G401 (cell line): ENCODE measurements around the gene HNRNPUL1. TPM values are rescaled to one million over a fixed set of nuclear protein-coding genes. Genes with fewer than 3 reads are reported as not detected.

ENCODE experiments used
- total RNA-seq: library from RNA; depleted of rRNA; stranded (reverse); fragments of >200 nt; shearing (Covaris generic); gene quantifications from 2 replicates; pipeline ENCODE4 v1.2.3, GENCODE V29; 2014; rRNA removed

Gene HNRNPUL1
- total RNA-seq, 1 experiment from 2014 or later = 116 TPM

Other genes starting within 250 kb of the HNRNPUL1 start
- not detected in 2 replicates for gene CYP2A13, start 175.9 kb upstream of the HNRNPUL1 start, total RNA-seq
- not detected in 2 replicates for gene CYP2F1, start 149.9 kb upstream of the HNRNPUL1 start, total RNA-seq
- not detected in 2 replicates for gene CYP2S1, start 71.2 kb upstream of the HNRNPUL1 start, total RNA-seq
- gene AXL, start 45.1 kb upstream of the HNRNPUL1 start, total RNA-seq = 21.0 and 22.4 TPM in 2 replicates
- gene CCDC97, start 45.8 kb downstream of the HNRNPUL1 start, total RNA-seq = 9.3 and 12.3 TPM in 2 replicates
- 5.7 and 10.1 TPM in 2 replicates for gene TGFB1, start 89.5 kb downstream of the HNRNPUL1 start, total RNA-seq
- gene B9D2, start 99.8 kb downstream of the HNRNPUL1 start, total RNA-seq = 11.1 and 18.4 TPM in 2 replicates
- 0.25 and 1.2 TPM in 2 replicates for gene TMEM91, start 112.2 kb downstream of the HNRNPUL1 start, total RNA-seq
- gene EXOSC5, start 133.0 kb downstream of the HNRNPUL1 start, total RNA-seq = 57.0 and 71.8 TPM in 2 replicates
- gene BCKDHA, start 133.4 kb downstream of the HNRNPUL1 start, total RNA-seq = 90.1 and 111 TPM in 2 replicates
- gene B3GNT8, start 163.0 kb downstream of the HNRNPUL1 start, total RNA-seq = not detected in 2 replicates
- gene DMAC2, start 175.5 kb downstream of the HNRNPUL1 start, total RNA-seq = 74.2 and 82.2 TPM in 2 replicates
- gene ERICH4, start 178.8 kb downstream of the HNRNPUL1 start, total RNA-seq = not detected in 2 replicates